WTC11 (cell line): ENCODE measurements around the gene KLHDC4. TPM values are rescaled to one million over a fixed set of nuclear protein-coding genes. Genes with fewer than 3 reads are reported as not detected.
A peak's percentile ranks its signal among the peaks of the same experiment; 100 is the strongest.

ENCODE experiments used
- ATAC-seq: fragments of 200-7000 bp; cut with Tn5 transposase; 2 replicates; pipeline ENCODE4 v1.10.0; 2021; ENCODE audit warnings: mild to moderate bottlenecking, moderate library complexity
- CTCF ChIA-PET: fragments of 300-600 bp; sonication (Branson Sonifier 250); formaldehyde crosslinking; loops from one replicate; lab custom pipeline; 2021; ENCODE audit warnings: antibody characterized with exemption; lab: Charles Lee
- POLR2A ChIA-PET: fragments of 350-600 bp; sonication (Branson Sonifier 250); formaldehyde crosslinking; loops from one replicate; lab custom pipeline; 2021; ENCODE audit warnings: antibody characterized with exemption; lab: Charles Lee
- DNase-seq: peaks from one replicate; pipeline ENCODE4 v3.0.0; 2021; ENCODE audit warnings: low spot score
- H3K27ac Mint-ChIP-seq: 2 replicates; pipeline ENCODE4 v1.8.0; 2021; ENCODE audit warnings: mixed read lengths
- H3K27me3 Mint-ChIP-seq: 2 replicates; pipeline ENCODE4 v1.8.0; 2021; ENCODE audit warnings: low read depth, mild to moderate bottlenecking, moderate library complexity, mixed read lengths
- H3K36me3 Mint-ChIP-seq: 2 replicates; pipeline ENCODE4 v1.8.0; 2021; ENCODE audit warnings: mixed read lengths
- H3K4me1 Mint-ChIP-seq: 2 replicates; pipeline ENCODE4 v1.8.0; 2022; ENCODE audit warnings: mixed read lengths
- H3K4me3 Mint-ChIP-seq: 2 replicates; pipeline ENCODE4 v1.8.0; 2021; ENCODE audit warnings: mild to moderate bottlenecking, moderate library complexity, mixed read lengths
- H3K9me3 Mint-ChIP-seq: 2 replicates; pipeline ENCODE4 v1.8.0; 2021; ENCODE audit warnings: mixed read lengths
- ATF1 ChIP-seq: sonication (generic); formaldehyde crosslinking; IDR thresholded peaks from 2 replicates; pipeline ENCODE4 v1.8.1; 2023; ENCODE audit warnings: mild to moderate bottlenecking, moderate library complexity, missing genetic modification reagents
- ATF2 ChIP-seq: sonication (generic); formaldehyde crosslinking; IDR thresholded peaks from 2 replicates; pipeline ENCODE4 v1.8.1; 2022; ENCODE audit warnings: low read depth, missing genetic modification reagents, borderline replicate concordance
- ATF3 ChIP-seq: sonication (generic); formaldehyde crosslinking; conservative IDR thresholded peaks from 2 replicates; pipeline ENCODE4 v1.8.1; 2022; ENCODE audit warnings: mild to moderate bottlenecking, missing genetic modification reagents
- E2F4 ChIP-seq: sonication (generic); formaldehyde crosslinking; IDR thresholded peaks from 2 replicates; pipeline ENCODE4 v1.8.1; 2022; ENCODE audit warnings: low read depth, mild to moderate bottlenecking, moderate library complexity, missing genetic modification reagents, borderline replicate concordance
- ELF4 ChIP-seq: sonication (generic); formaldehyde crosslinking; IDR thresholded peaks from 2 replicates; pipeline ENCODE4 v1.8.1; 2022; ENCODE audit warnings: low read depth, mild to moderate bottlenecking, moderate library complexity, missing genetic modification reagents
- EMX1 ChIP-seq: fragments of 250-450 bp; sonication (Bioruptor Pico); IDR thresholded peaks from 2 replicates; pipeline ENCODE4 v1.8.0; 2021; ENCODE audit warnings: mild to moderate bottlenecking
- ERG ChIP-seq: fragments of 250-450 bp; sonication (Bioruptor Pico); IDR thresholded peaks from 2 replicates; pipeline ENCODE4 v1.8.0; 2021; ENCODE audit warnings: mild to moderate bottlenecking
- HMGA2 ChIP-seq: fragments of 250-450 bp; sonication (Bioruptor Pico); IDR thresholded peaks from 2 replicates; pipeline ENCODE4 v1.4.0; 2021; ENCODE audit warnings: mild to moderate bottlenecking, moderate library complexity
- MXD4 ChIP-seq: fragments of 250-450 bp; sonication (Bioruptor Pico); IDR thresholded peaks from 2 replicates; pipeline ENCODE4 v1.8.0; 2021; ENCODE audit warnings: mild to moderate bottlenecking, moderate library complexity, borderline replicate concordance
- NR1H2 ChIP-seq: sonication (generic); formaldehyde crosslinking; IDR thresholded peaks from 2 replicates; pipeline ENCODE4 v1.9.0; 2021; ENCODE audit warnings: mild to moderate bottlenecking, moderate library complexity, missing genetic modification reagents
- PREB ChIP-seq: sonication (generic); formaldehyde crosslinking; IDR thresholded peaks from 2 replicates; pipeline ENCODE4 v1.8.1; 2022; ENCODE audit warnings: mild to moderate bottlenecking, missing genetic modification reagents, moderate library complexity, borderline replicate concordance
- PRRX2 ChIP-seq: fragments of 250-450 bp; sonication (Bioruptor Pico); IDR thresholded peaks from 2 replicates; pipeline ENCODE4 v1.8.0; 2021; ENCODE audit warnings: mild to moderate bottlenecking
- RELA ChIP-seq: sonication (generic); formaldehyde crosslinking; IDR thresholded peaks from 2 replicates; pipeline ENCODE4 v1.8.1; 2022; ENCODE audit warnings: missing genetic modification reagents, mild to moderate bottlenecking, borderline replicate concordance
- SOX15 ChIP-seq: fragments of 250-450 bp; sonication (Bioruptor Pico); IDR thresholded peaks from 2 replicates; pipeline ENCODE4 v1.9.0; 2021; ENCODE audit warnings: mild to moderate bottlenecking
- USF1 ChIP-seq: sonication (generic); formaldehyde crosslinking; IDR thresholded peaks from 2 replicates; pipeline ENCODE4 v1.8.0; 2022; ENCODE audit warnings: mild to moderate bottlenecking, missing genetic modification reagents
- ZBTB21 ChIP-seq: sonication (generic); formaldehyde crosslinking; IDR thresholded peaks from 2 replicates; pipeline ENCODE4 v1.8.1; 2023; ENCODE audit warnings: mild to moderate bottlenecking, missing genetic modification reagents, borderline replicate concordance
- ZNF219 ChIP-seq: sonication (generic); formaldehyde crosslinking; IDR thresholded peaks from 2 replicates; pipeline ENCODE4 v1.8.0; 2023; ENCODE audit warnings: missing genetic modification reagents, mild to moderate bottlenecking, borderline replicate concordance
- ZNF532 ChIP-seq: fragments of 250-450 bp; sonication (Bioruptor Pico); IDR thresholded peaks from 2 replicates; pipeline ENCODE4 v1.9.0; 2021; ENCODE audit warnings: mild to moderate bottlenecking, borderline replicate concordance
- ZNF671 ChIP-seq: fragments of 250-450 bp; sonication (Bioruptor Pico); IDR thresholded peaks from 2 replicates; pipeline ENCODE4 v1.8.0; 2021; ENCODE audit warnings: mild to moderate bottlenecking
- total RNA-seq: library from RNA; stranded (reverse); gene quantifications from 3 replicates; pipeline ENCODE4 v1.2.3, GENCODE V29; 2021

The KLHDC4 gene
- total RNA-seq, 1 experiment from 2014 or later, result 63.6 TPM

- TF ChIP-seq E2F4 (CRISPR knock-in tag), result no peak
- no peak for TF ChIP-seq MXD4 (CRISPR knock-in tag)
- no peak for TF ChIP-seq ATF3 (CRISPR knock-in tag)
- no peak for TF ChIP-seq PREB (CRISPR knock-in tag)
- no peak for TF ChIP-seq ELF4
- TF ChIP-seq ERG, result no peak
- no peak for TF ChIP-seq RELA
- no peak for TF ChIP-seq ZNF532 (CRISPR knock-in tag)
- TF ChIP-seq USF1 (CRISPR knock-in tag), result no peak
- TF ChIP-seq PRRX2 (CRISPR knock-in tag), result no peak
- TF ChIP-seq ZBTB21 (CRISPR knock-in tag), result no peak
- no peak for TF ChIP-seq ATF2 (CRISPR knock-in tag)
- no peak for TF ChIP-seq HMGA2
- TF ChIP-seq ZNF671 (CRISPR knock-in tag), result no peak
- no peak for TF ChIP-seq SOX15
- no peak for TF ChIP-seq NR1H2 (CRISPR knock-in tag)
- no peak for TF ChIP-seq EMX1 (CRISPR knock-in tag)
- TF ChIP-seq ZNF219 (CRISPR knock-in tag), result no peak
- no peak for TF ChIP-seq ATF1 (CRISPR knock-in tag)
- CTCF ChIA-PET, result interaction anchor here (1.9 kb wide), 1 partner anchor 22 kb away, joined by 6 read pairs; no protein-coding TSS in a partner anchor
Observed at GRCh38 chr16:87724490-87725291, 41.1 kb downstream of the KLHDC4 start.

More at GRCh38 chr16:87724490-87725291, 41.1 kb downstream of the KLHDC4 start:
- Mint-ChIP-seq H3K27me3 (no peaks in the 10 kb centered on the region), H3K4me1 (0 out of 2 replicates have a peak, but pooled peaks cover 3% of the 10 kb centered on the region), H3K36me3 (peaks cover 49% of the 10 kb centered on the region), H3K4me3 (no peak overlapping the region), H3K27ac (peak overlapping the region; percentile 37; the same call in 1 of the 2 replicates), H3K9me3 (peaks cover 3% of the 10 kb centered on the region; the same call in 1 of the 2 replicates)
- ATAC-seq (no peak), DNase-seq (no peak)
- POLR2A ChIA-PET, result no interaction called here
